GM06990 (cell line): ENCODE data around the gene SH3RF2.

Experiments
- DNase-seq: peaks from one replicate; pipeline ENCODE4 v3.0.0-alpha.2; 2011; ENCODE audit not compliant: insufficient read length; ENCODE audit errors: extremely low read depth
- H3K27me3 ChIP-seq: replicated peaks from 2 replicates; pipeline ENCODE4 v1.6.0; 2011; ENCODE audit warnings: low read length; ENCODE audit not compliant: control insufficient read depth, insufficient read depth
- H3K36me3 ChIP-seq: 2 replicates; pipeline ENCODE4 v1.5.1; 2011; ENCODE audit warnings: low read length; ENCODE audit not compliant: control insufficient read depth, insufficient read depth
- H3K4me3 ChIP-seq: replicated peaks from 2 replicates; pipeline ENCODE4 v1.5.1; 2011; ENCODE audit warnings: low read depth, mild to moderate bottlenecking, control low read depth, low read length
- TF ChIP-seq, protein P1 (sequence below): IDR thresholded peaks from 2 replicates; pipeline ENCODE4 v1.5.1; 2011; ENCODE audit warnings: low read length, control low read depth, mild to moderate bottlenecking, inconsistent platforms; ENCODE audit not compliant: insufficient read depth, poor library complexity, severe bottlenecking

The SH3RF2 gene

DNA sequence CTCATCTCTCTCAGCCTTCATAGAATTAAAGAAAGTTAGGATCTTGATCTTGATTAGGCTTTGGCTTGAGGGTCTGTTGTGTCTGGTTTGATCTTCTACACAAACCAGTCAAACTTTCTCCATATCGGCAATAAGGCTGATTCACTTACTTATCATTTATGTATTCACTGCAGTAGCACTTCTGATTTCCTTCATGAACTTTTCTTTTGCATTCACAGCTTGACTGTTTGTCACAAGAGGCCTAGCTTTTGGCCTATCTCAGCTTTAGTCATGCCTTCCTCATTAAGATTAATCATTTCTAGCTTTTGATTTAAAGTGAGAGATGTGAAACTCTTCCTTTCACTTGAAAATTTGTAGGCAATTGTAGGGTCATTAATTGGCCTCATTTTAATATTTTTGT lies 62.8 kb downstream of the SH3RF2 start:
- DNase-seq = no peak
- Histone ChIP-seq H3K36me3 (no peaks in the 10 kb centered on the region), H3K27me3 (no peaks in the 10 kb centered on the region), H3K4me3 (no peak overlapping the region)
- TF ChIP-seq, protein P1, sequence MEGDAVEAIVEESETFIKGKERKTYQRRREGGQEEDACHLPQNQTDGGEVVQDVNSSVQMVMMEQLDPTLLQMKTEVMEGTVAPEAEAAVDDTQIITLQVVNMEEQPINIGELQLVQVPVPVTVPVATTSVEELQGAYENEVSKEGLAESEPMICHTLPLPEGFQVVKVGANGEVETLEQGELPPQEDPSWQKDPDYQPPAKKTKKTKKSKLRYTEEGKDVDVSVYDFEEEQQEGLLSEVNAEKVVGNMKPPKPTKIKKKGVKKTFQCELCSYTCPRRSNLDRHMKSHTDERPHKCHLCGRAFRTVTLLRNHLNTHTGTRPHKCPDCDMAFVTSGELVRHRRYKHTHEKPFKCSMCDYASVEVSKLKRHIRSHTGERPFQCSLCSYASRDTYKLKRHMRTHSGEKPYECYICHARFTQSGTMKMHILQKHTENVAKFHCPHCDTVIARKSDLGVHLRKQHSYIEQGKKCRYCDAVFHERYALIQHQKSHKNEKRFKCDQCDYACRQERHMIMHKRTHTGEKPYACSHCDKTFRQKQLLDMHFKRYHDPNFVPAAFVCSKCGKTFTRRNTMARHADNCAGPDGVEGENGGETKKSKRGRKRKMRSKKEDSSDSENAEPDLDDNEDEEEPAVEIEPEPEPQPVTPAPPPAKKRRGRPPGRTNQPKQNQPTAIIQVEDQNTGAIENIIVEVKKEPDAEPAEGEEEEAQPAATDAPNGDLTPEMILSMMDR = no peak

DNA sequence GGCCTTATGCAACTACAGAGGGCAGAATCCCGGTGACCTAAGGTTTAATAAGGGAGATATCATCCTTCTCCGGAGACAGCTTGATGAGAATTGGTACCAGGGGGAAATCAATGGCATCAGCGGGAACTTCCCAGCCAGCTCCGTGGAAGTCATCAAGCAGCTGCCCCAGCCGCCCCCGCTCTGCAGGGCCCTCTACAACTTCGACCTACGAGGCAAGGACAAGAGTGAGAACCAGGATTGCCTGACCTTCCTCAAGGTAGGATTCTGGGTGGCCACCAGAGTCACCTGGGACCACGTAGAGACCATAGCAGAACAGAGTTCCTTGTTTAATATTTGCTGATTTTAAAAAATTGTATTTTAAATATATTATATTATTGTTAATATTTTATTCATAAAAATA lies 63.7 kb downstream of the SH3RF2 start:
- no peak for DNase-seq
- H3K4me3 ChIP-seq = no peak overlapping the region
- H3K36me3 ChIP-seq = no peaks in the 10 kb centered on the region
- TF ChIP-seq, protein P1 = no peak
- H3K27me3 ChIP-seq = no peaks in the 10 kb centered on the region

DNA sequence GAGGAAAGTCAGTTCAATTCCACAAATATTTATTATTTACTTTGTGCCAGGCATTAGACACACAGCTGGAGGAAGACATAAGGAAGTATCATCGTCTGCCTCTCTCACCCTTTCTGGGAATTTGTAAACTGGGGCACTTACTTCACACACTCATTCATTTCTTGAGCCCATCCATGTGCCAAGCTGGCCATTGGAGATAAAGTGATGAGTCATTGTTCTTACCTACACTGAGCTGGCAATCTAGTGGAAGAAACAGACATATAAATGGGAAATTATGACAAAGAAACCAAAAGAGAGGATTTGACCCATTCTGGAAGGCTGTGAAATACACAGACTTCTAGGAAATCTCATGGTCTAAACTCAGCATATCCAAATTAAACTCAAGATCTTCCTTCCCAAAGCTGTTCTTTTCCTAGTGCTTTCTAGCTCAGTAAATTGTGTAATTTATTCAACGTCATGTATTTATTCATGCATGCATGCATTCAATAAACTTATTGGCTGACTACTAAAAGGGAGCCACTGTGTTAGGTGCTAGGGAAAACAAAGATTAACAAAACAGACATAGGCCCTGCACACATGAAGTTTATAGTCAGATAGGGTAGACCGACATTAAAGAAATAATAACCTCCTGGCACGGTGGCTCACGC lies 65.3 kb downstream of the SH3RF2 start:
- Histone ChIP-seq H3K36me3 (no peaks in the 10 kb centered on the region), H3K27me3 (no peaks in the 10 kb centered on the region), H3K4me3 (no peak overlapping the region)
- TF ChIP-seq, protein P1 = no peak
- no peak for DNase-seq

DNA sequence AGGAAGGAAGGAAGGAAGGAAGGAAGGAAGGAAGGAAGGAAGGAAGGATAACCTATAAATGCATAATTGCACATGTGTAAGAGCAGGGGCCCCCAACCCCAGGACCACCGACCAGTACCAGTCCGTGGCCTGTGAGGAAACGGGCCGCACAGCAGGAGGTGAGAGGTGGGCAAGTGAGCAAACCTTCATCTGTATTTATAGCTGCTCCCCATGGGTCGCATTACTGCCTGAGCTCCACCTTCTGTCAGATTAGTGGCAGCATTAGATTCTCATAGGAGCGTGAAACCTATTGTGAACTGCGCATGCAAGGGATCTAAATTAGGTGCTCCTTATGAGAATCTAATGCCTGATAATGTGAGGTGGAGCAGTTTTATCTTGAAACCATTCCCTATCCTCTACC lies 66.1 kb downstream of the SH3RF2 start:
- no peak for DNase-seq
- Histone ChIP-seq H3K27me3 (no peaks in the 10 kb centered on the region), H3K36me3 (no peaks in the 10 kb centered on the region), H3K4me3 (no peak overlapping the region)
- TF ChIP-seq, protein P1 = no peak

DNA sequence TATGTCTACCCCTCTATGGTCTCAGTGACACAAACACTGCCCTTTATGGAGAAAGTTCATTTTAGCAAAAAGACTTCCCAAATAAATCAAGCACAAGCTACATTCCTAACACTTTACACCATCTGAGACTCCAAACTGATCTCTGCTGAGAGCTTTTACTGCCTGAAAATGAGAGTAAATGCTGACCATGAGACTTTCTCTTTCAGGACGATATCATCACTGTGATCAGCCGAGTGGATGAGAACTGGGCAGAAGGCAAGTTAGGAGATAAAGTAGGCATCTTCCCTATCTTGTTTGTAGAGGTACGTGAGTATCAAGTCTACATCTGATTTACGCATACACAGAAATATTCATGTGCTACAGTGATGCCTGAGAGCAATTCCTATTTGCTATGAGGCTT lies 67.5 kb downstream of the SH3RF2 start:
- no peaks in the 10 kb centered on the region for H3K36me3 ChIP-seq
- no peak overlapping the region for H3K4me3 ChIP-seq
- DNase-seq = no peak
- TF ChIP-seq, protein P1 = no peak
- no peaks in the 10 kb centered on the region for H3K27me3 ChIP-seq

DNA sequence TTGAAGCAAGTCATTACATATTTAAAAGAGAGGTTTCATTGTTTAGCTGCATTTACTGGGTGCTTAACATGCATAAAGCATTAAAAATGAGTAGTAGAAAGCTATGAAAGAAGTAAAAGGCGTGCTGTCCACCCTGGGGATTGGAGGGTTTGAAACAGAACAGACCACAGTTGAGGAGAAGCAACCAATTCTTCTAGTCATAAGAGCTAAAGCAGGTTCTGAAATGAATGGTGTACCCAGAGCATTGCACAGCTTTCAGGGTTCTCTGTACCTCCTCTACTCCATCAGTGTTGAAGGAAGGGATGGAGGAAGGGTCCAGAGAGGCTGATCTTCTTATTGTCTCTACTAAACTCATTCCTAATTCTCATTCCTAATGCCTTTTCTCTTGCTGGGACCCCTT lies 68.9 kb downstream of the SH3RF2 start:
- DNase-seq = no peak
- TF ChIP-seq, protein P1 = no peak
- H3K27me3 ChIP-seq = no peaks in the 10 kb centered on the region
- H3K4me3 ChIP-seq = no peak overlapping the region
- H3K36me3 ChIP-seq = no peaks in the 10 kb centered on the region
